Measurements from ENCODE around the gene NRARP. TPM values are rescaled to one million over a fixed set of nuclear protein-coding genes. Genes with fewer than 3 reads are reported as not detected.
A peak's percentile ranks its signal among the peaks of the same experiment; 100 is the strongest.

Gene NRARP
- total and polyA plus RNA-seq, 4 donors, result 2.1 to 10.8 (median 5.8) TPM

- Histone ChIP-seq H3K4me3 (no peak overlapping the region), H3K27ac (ENCODE audit: low read depth in 1 of 2, low read length in 1 of 2) (peak overlapping the region; percentile 64 to 94), H3K9me3 (ENCODE audit: control insufficient read depth in 4 of 4, insufficient read depth in 3 of 4, low read length in 3 of 4) (no peaks in the 10 kb centered on the region), H3K36me3 (ENCODE audit: control insufficient read depth in 4 of 4, insufficient read depth in 4 of 4, low read length in 4 of 4) (peaks cover 11 to 47% (median 20%) of the 10 kb centered on the region in 4 donors), H3K27me3 (ENCODE audit: control insufficient read depth in 3 of 3, insufficient read depth in 3 of 3, low read length in 2 of 3) (no peaks in the 10 kb centered on the region), H3K9ac (ENCODE audit: insufficient read depth in 1 of 2, low read length in 2 of 2) (no peak overlapping the region), H3K4me1 (ENCODE audit: control insufficient read depth in 5 of 5, insufficient read depth in 5 of 5, low read length in 5 of 5) (peaks cover 0 to 14% (median 4%) of the 10 kb centered on the region in 5 donors)
- DNase-seq (no peak), ATAC-seq (ENCODE audit: insufficient read depth, low FRiP score) (no peak)
- TF ChIP-seq CTCF (IDR thresholded peaks at IDR 0.05; ENCODE audit: control extremely low read depth, extremely low read depth), result no peak
- WGBS, 2 donors, result 49 to 66% methylated on average over 19 of the region's 19 CpGs
Observed at GRCh38 chr9:137268538-137269201, 33.4 kb downstream of the NRARP start.

GRCh38 chr9:137267933-137268355 is 34.1 kb downstream of the NRARP start:
- peak overlapping the region; percentile 59 to 64 for H3K27ac ChIP-seq (ENCODE audit: low read depth in 1 of 2, low read length in 1 of 2)
- H3K4me1 ChIP-seq (ENCODE audit: control insufficient read depth in 5 of 5, insufficient read depth in 5 of 5, low read length in 5 of 5), result peaks cover 0 to 14% (median 4%) of the 10 kb centered on the region in 5 donors
- DNase-seq, result no peak
- TF ChIP-seq CTCF (IDR thresholded peaks at IDR 0.05; ENCODE audit: control extremely low read depth, extremely low read depth), result no peak
- H3K36me3 ChIP-seq (ENCODE audit: control insufficient read depth in 4 of 4, insufficient read depth in 4 of 4, low read length in 4 of 4), result peaks cover 11 to 52% (median 20%) of the 10 kb centered on the region in 4 donors
- H3K9ac ChIP-seq (ENCODE audit: insufficient read depth in 1 of 2, low read length in 2 of 2), result no peak overlapping the region
- 58 to 83% methylated on average over 6 of the region's 6 CpGs for WGBS, 2 donors
- ATAC-seq (ENCODE audit: insufficient read depth, low FRiP score), result no peak
- H3K9me3 ChIP-seq (ENCODE audit: control insufficient read depth in 4 of 4, insufficient read depth in 3 of 4, low read length in 3 of 4), result no peaks in the 10 kb centered on the region
- no peak overlapping the region for H3K4me3 ChIP-seq
- no peaks in the 10 kb centered on the region for H3K27me3 ChIP-seq (ENCODE audit: control insufficient read depth in 3 of 3, insufficient read depth in 3 of 3, low read length in 2 of 3)

- H3K36me3 ChIP-seq (ENCODE audit: control insufficient read depth in 4 of 4, insufficient read depth in 4 of 4, low read length in 4 of 4), result peaks cover 11 to 43% (median 15%) of the 10 kb centered on the region in 4 donors
Observed at GRCh38 chr9:137266585-137267453, 35.3 kb downstream of the NRARP start.

More at GRCh38 chr9:137266585-137267453, 35.3 kb downstream of the NRARP start:
- no peak for TF ChIP-seq CTCF (IDR thresholded peaks at IDR 0.05; ENCODE audit: control extremely low read depth, extremely low read depth)
- DNase-seq (no peak), ATAC-seq (ENCODE audit: insufficient read depth, low FRiP score) (no peak)
- H3K27me3 ChIP-seq (ENCODE audit: control insufficient read depth in 3 of 3, insufficient read depth in 3 of 3, low read length in 2 of 3), result no peaks in the 10 kb centered on the region
- H3K4me3 ChIP-seq, result no peak overlapping the region
- H3K27ac ChIP-seq (ENCODE audit: low read depth in 1 of 2, low read length in 1 of 2), result no peak overlapping the region
- peaks cover 0 to 14% (median 4%) of the 10 kb centered on the region in 5 donors for H3K4me1 ChIP-seq (ENCODE audit: control insufficient read depth in 5 of 5, insufficient read depth in 5 of 5, low read length in 5 of 5)
- H3K9me3 ChIP-seq (ENCODE audit: control insufficient read depth in 4 of 4, insufficient read depth in 3 of 4, low read length in 3 of 4), result no peaks in the 10 kb centered on the region
- H3K9ac ChIP-seq (ENCODE audit: insufficient read depth in 1 of 2, low read length in 2 of 2), result no peak overlapping the region
- 91 to 93% methylated on average over 34 of the region's 34 CpGs for WGBS, 2 donors
